ENCODE results near the gene PTCD3.

The PTCD3 gene

DNA sequence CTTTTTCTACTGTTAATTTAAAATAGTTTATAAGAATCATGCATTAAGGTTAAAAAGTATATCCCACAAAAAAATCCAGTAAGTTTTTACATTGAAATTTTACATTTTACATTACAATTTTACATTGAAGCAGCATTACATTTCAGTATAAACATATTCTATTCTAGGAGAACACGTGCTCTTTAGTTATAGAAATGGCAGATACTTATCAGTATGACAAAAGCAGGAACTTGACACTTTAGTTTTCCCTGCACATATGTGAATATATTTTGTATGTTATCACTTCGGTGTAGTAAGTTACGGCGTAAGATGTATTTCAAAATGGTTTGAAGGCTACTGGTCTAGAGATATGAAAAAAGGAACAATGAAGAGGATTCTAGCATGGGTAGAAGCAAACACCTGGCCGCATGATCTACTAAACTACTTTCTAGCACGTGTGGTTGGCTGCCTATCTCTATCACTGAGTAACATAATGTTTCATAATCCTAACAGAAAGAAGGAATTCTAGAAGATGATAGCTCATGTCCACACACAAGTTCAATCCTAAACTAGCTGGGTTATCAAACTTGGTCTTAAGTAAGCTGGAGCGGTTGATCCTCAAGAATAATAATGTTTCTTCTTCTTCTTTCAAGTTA, 83.9 kb downstream of the PTCD3 start:
- TF ChIP-seq CTCF (IDR thresholded peaks at IDR 0.05; ENCODE audit: low read depth, low read length), result no peak
- no peak overlapping the region for H3K4me3 ChIP-seq (ENCODE audit: low read depth, low read length)
